Stimulated activated CD4-positive, alpha-beta T cell treated with anti-CD3 and anti-CD28 coated beads, Interleukin-15, amount 100 ng/mL, for 24 hours (primary cell): Measurements from ENCODE around the gene SPOPL.

ENCODE experiments used
- DNase-seq: peaks from one replicate; pipeline ENCODE4 v3.0.0-alpha.2; 2020

SPOPL gene

GRCh38 chr2:138602166-138602460 lies 100.5 kb downstream of the SPOPL start:
- DNase-seq, result no peak

GRCh38 chr2:138607746-138608145 lies 106.2 kb downstream of the SPOPL start:
- no peak for DNase-seq

- DNase-seq, result no peak
These were observed 107.9 kb downstream of the SPOPL start for GRCh38 chr2:138609446-138609845.

DNA sequence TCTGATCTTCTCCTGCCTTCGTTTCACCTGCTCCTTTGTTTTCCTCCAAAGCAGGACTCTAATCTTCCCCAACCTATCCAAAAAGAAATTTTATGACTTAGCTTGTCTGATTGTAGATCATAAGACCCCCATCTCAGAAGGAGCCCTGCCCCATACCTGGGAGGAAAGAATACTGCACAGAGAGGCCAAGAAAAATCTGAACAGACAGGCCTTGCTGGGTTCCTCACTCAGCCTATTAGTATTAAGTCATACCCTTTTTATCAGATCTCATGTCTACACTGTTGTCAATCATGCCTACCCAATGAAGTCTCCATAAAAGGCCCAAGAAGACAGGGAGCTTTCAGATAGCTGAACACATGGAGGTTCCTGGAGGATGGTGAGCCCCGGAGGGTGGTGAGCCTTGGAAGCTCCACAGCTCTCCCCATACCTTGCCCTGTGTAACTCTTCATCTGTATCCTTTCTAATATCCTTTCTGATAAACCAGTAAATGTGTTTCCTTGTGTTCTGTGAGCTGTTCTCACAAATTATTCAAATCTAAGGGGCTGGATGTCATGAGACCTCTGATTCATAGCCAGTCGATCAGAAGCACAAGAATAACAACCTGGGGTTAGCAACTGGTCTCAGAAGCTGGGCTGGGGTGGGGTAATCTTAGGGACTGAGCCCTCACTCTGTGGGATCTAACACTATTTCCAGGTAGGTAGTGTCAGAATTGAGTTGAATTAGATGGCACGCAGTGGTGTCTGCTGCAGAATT lies 108.8 kb downstream of the SPOPL start:
- DNase-seq, result no peak

- no peak for DNase-seq
These were observed 113.7 kb downstream of the SPOPL start for GRCh38 chr2:138615257-138615656.

GRCh38 chr2:138617026-138617425 lies 115.5 kb downstream of the SPOPL start:
- DNase-seq, result no peak

GRCh38 chr2:138618971-138619370 lies 117.4 kb downstream of the SPOPL start:
- no peak for DNase-seq

DNA sequence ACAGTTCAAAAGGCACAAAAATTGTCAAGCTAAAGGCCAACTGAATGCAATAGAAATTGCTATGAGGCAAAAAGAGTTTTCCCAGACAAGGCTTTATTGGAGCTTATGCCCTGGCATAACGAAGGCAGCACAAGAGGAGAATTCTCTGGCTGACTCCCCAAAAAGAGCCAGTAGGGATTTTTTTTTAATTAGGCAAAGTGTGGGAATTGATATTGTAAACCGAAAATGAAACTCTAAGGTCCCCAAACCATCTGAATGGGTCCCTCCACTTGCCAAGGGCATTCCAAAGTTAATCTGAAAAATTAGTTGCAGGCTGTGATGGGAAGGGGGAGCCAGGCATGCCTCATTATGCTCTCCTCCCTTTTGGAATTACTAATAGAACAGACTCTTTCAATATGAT lies 118.9 kb downstream of the SPOPL start:
- DNase-seq, result no peak

DNA sequence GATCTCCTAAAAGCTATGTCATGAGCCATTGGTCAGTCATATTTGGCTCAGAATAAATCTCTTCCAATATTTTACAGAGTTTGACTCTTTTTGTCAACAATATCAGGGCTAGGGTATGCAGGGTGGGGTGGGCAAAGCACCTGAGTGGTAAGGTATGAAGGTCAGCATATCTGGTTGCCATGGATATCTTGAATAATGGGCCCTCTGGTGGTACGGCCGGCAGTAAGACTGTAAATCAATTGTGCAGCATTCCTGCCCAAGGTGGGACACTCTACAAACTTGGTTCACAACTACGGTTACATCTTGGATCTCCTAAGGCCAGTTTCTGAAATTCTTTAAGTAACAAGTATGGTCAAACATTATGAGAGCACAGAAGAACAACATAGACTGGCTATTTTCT lies 119.6 kb downstream of the SPOPL start:
- no peak for DNase-seq

DNA sequence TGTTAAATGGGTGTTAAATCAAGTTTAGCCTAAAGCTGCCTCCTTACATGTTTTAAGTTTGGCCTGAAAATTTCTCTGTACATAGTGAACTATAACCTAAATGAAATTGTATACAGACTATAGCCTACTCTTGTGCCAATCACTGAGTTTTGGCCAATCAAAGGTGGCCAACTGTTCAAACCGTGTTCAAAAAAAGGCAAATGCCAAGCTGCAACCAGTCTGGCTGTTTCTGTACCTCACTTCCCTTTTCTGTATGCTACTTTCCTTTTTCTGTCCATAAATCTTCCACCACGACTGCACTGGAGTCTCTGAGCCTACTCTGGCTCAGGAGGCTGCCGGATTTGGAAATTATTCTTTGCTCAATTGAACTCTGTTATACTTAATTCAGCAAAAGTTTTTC lies 121.0 kb downstream of the SPOPL start:
- DNase-seq, result no peak
